Tibial artery (tissue), 4 donors: ENCODE data around the gene NR1H2.
"Not testable (repeated sequence)": the region's sequence is repeated elsewhere in the genome, so short reads cannot be mapped to it uniquely, and the experiment has no call there.

ENCODE experiments used
- DNase-seq, 2 donors: peaks; one replicate each; pipeline ENCODE4 v3.0.0-alpha.2; 2019
- H3K27ac ChIP-seq, 2 donors: fragments of 200-600 bp; sonication (generic) in 1 of 2; 1 replicate in 1 of 2; 2 replicates in 1 of 2; pipeline ENCODE4 v1.5.1; 2018 to 2019; ENCODE audit warnings: mild to moderate bottlenecking in 1 of 2
- H3K27me3 ChIP-seq, 2 donors: fragments of 200-600 bp; sonication (generic) in 1 of 2; one replicate each; pipeline versions ENCODE4 v1.5.1 to v1.6.0; 2016 to 2019
- H3K36me3 ChIP-seq, 3 donors: fragments of 200-600 bp; sonication (generic) in 2 of 3; one replicate each; pipeline ENCODE4 v1.5.1; 2016 to 2019; ENCODE audit warnings: mild to moderate bottlenecking in 2 of 3
- H3K4me1 ChIP-seq, 4 donors: fragments of 200-600 bp; sonication (generic) in 2 of 4; 1 replicate in 3 of 4; 2 replicates in 1 of 4; pipeline ENCODE4 v1.5.1; 2016 to 2019
- H3K4me3 ChIP-seq, 2 donors: fragments of 200-600 bp; sonication (generic) in 1 of 2; 1 replicate in 1 of 2; 2 replicates in 1 of 2; pipeline ENCODE4 v1.5.1; 2018 to 2019; ENCODE audit warnings: mild to moderate bottlenecking in 2 of 2
- H3K9me3 ChIP-seq, 3 donors: fragments of 200-600 bp; sonication (generic) in 1 of 3; one replicate each; pipeline ENCODE4 v1.5.1; 2016 to 2019
- intact Hi-C: fragments of 100-400 bp; cut with DNase I; formaldehyde crosslinking; loops from one replicate; pipeline ENCODE4 v1.15.0; 2023; ENCODE audit warnings: low total_unique reads
- TF ChIP-seq, protein P1 (sequence below), 2 experiments: fragments of 200-600 bp in 1 of 2; fragments of 450-650 bp in 1 of 2; IDR thresholded peaks; one replicate each; pipeline ENCODE4 v1.5.1; 2017 to 2019; ENCODE audit warnings: antibody characterized with exemption in 2 of 2, mild to moderate bottlenecking in 1 of 2, moderate library complexity in 1 of 2

Gene NR1H2

DNA sequence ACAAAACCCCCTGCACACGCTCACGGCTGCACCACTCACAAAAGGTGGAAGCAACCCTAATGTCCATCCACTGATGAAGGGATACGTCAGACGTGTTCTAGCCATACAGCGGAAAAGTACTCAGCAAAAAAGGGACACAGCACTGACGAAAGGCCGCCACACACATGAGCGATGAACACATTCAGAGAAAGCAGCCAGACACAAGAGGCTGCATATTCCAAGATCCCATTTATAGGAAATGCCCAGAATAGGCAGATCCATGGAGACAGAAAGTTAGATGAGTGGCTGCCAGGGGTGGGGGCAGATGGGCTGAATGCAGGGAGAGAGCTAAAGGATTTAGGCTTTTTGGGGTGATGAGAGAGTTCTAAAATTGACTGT is 11.6 kb downstream of the NR1H2 start:
- intact Hi-C loops, result no loop called here
- Histone ChIP-seq H3K27ac (no peak overlapping the region), H3K4me3 (no peak overlapping the region), H3K9me3 (no peaks in the 10 kb centered on the region), H3K4me1 (peaks cover 0 to 21% (median 18%) of the 10 kb centered on the region in 4 donors), H3K36me3 (peaks cover 0 to under 1% (median 0%) of the 10 kb centered on the region in 3 donors), H3K27me3 (no peaks in the 10 kb centered on the region)
- TF ChIP-seq, protein P1, sequence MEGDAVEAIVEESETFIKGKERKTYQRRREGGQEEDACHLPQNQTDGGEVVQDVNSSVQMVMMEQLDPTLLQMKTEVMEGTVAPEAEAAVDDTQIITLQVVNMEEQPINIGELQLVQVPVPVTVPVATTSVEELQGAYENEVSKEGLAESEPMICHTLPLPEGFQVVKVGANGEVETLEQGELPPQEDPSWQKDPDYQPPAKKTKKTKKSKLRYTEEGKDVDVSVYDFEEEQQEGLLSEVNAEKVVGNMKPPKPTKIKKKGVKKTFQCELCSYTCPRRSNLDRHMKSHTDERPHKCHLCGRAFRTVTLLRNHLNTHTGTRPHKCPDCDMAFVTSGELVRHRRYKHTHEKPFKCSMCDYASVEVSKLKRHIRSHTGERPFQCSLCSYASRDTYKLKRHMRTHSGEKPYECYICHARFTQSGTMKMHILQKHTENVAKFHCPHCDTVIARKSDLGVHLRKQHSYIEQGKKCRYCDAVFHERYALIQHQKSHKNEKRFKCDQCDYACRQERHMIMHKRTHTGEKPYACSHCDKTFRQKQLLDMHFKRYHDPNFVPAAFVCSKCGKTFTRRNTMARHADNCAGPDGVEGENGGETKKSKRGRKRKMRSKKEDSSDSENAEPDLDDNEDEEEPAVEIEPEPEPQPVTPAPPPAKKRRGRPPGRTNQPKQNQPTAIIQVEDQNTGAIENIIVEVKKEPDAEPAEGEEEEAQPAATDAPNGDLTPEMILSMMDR (IDR thresholded peaks at IDR 0.05), result no peak
- DNase-seq, result no peak

DNA sequence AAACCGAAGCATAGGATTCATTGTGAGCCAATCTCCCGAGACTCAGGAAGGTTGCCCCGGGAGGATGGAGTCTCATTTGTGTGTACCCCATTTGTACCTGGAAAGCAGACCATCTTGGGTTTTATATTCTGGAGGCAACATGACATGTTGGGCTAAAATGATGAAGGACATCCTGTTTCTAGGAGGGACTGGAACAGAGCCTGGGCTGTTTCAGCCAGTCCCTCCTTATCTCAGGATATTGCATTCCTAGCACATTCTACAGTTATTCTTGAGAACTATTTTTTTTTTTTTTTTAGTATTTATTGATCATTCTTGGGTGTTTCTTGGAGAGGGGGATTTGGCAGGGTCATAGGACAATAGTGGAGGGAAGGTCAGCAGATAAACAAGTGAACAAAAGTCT is 14.0 kb downstream of the NR1H2 start:
- H3K36me3 ChIP-seq, DNase-seq, H3K9me3 ChIP-seq, H3K4me1 ChIP-seq, intact Hi-C loops, H3K27ac ChIP-seq, H3K4me3 ChIP-seq, H3K27me3 ChIP-seq: not testable (repeated sequence)

DNA sequence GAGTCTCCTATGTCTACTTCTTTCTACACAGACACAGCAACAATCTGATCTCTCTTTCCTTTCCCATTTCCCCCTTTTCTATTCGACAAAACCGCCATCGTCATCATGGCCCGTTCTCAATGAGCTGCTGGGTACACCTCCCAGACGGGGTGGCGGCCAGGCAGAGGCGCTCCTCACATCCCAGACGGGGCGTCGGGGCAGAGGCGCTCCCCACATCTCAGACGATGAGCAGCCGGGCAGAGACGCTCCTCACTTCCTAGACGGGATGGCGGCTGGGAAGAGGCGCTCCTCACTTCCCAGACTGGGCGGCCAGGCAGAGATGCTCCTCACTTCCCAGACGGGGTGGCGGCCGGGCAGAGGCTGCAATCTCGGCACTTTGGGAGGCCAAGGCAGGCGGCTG is 14.7 kb downstream of the NR1H2 start:
- not testable (repeated sequence) for H3K4me1 ChIP-seq

DNA sequence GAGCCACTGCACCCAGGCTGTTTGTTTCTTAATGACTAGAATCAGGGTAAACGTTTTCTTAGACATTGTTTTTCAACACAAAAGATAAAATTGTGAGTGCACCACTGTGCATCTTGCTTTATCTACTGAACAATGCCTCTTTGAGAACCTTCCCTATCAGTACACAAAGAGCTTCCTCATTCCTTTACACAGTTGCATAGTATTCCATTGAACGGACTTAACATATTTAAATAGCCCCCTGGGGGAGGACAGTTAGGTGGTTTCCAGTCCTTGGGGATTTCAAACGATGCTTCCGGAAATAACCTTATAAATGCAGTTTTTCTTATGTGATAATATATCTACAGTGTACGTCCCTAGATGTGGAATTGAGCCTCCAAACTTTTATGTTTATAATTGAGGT is 16.5 kb downstream of the NR1H2 start:
- H3K4me3 ChIP-seq, result no peak overlapping the region
- DNase-seq, result no peak
- H3K36me3 ChIP-seq, result no peaks in the 10 kb centered on the region
- no peaks in the 10 kb centered on the region for H3K4me1 ChIP-seq
- intact Hi-C loops, result no loop called here
- H3K27me3 ChIP-seq, result no peaks in the 10 kb centered on the region
- no peaks in the 10 kb centered on the region for H3K9me3 ChIP-seq
- H3K27ac ChIP-seq, result no peak overlapping the region
- TF ChIP-seq, protein P1 (IDR thresholded peaks at IDR 0.05), result no peak

More for the DNA sequence above, 14.7 kb downstream of the NR1H2 start:
- H3K27me3 ChIP-seq, H3K27ac ChIP-seq, H3K36me3 ChIP-seq, H3K4me3 ChIP-seq, intact Hi-C loops, H3K9me3 ChIP-seq, DNase-seq: not testable (repeated sequence)

DNA sequence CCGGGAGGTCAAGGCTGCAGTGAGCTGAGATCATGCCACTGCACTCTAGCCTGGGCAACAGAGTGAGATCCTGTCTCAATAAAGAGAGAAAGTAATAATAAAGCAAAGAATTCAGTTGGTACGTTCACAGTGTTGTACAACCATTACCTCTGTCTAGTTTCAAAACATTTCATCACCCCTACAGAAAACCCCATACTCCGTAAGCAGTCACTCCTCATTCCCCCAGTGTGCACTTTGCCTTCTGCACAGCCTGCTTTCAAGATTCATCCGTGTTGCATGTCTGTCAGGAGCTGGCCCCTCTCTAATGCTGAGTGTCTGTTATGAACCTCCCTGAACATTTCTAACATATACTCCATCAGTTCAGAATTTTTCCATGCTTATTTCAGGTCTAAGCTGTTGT is 17.3 kb downstream of the NR1H2 start:
- no peak overlapping the region for H3K4me3 ChIP-seq
- TF ChIP-seq, protein P1 (IDR thresholded peaks at IDR 0.05), result no peak
- no peak overlapping the region for H3K27ac ChIP-seq
- no peaks in the 10 kb centered on the region for H3K36me3 ChIP-seq
- H3K9me3 ChIP-seq, result no peaks in the 10 kb centered on the region
- DNase-seq, result no peak
- H3K4me1 ChIP-seq, result no peaks in the 10 kb centered on the region
- intact Hi-C loops, result no loop called here
- H3K27me3 ChIP-seq, result no peaks in the 10 kb centered on the region

DNA sequence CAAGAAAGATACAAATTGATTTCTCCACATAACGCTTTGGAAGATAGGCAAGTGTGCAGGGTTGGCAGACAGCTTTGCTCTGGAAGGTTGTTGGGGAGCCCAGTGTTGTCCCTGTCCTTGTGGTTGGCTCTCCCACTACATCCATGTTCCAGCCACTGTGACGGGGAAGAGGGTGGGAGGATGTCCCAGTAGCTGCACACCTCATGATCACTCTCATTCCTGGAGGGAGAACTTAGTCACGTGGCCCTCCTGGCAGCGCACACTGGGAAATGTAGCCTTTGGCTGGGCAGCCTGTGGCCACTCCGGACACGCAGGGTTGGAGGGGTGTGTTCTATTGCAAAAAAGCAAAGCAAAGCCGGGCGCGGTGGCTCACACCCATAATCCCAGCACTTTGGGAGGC is 17.8 kb downstream of the NR1H2 start:
- DNase-seq, result no peak

More for the DNA sequence above, 17.8 kb downstream of the NR1H2 start:
- Histone ChIP-seq H3K36me3 (peaks cover 0 to 4% (median 0%) of the 10 kb centered on the region in 3 donors), H3K4me3 (no peak overlapping the region), H3K9me3 (no peaks in the 10 kb centered on the region), H3K4me1 (no peaks in the 10 kb centered on the region), H3K27ac (no peak overlapping the region), H3K27me3 (no peaks in the 10 kb centered on the region)
- intact Hi-C loops, result no loop called here
- TF ChIP-seq, protein P1 (IDR thresholded peaks at IDR 0.05), result no peak
